Measurements from ENCODE around the gene NUDT21. TPM values are rescaled to one million over a fixed set of nuclear protein-coding genes. Genes with fewer than 3 reads are reported as not detected.

NUDT21 gene
- total RNA-seq, 3 donors from 2014 or later (not counting 1 experiment from before 2014, with no cell fraction given), result 78.1 to 108 (median 90.0) TPM

- H3K27me3 Mint-ChIP-seq (ENCODE audit: low read depth in 2 of 2), result no peaks in the 10 kb centered on the region
- H3K9me3 Mint-ChIP-seq, result no peaks in the 10 kb centered on the region
- ATAC-seq (no peak), DNase-seq (peak in 1 of 2 donors; percentile 10)
- H3K4me1 ChIP-seq (ENCODE audit: control insufficient read depth, insufficient read depth, low read length), result peaks cover 14% of the 10 kb centered on the region
- H3K27me3 ChIP-seq (ENCODE audit: control insufficient read depth, insufficient read depth, low read length), result no peaks in the 10 kb centered on the region
- intact Hi-C loops (cut with micrococcal nuclease), result no loop called here
- peaks cover 6% of the 10 kb centered on the region for H3K36me3 ChIP-seq (ENCODE audit: control insufficient read depth, insufficient read depth, low read length)
- H3K27ac Mint-ChIP-seq, result peak overlapping the region; percentile 71 to 76
- H3K4me3 ChIP-seq (ENCODE audit: low read length), result no peak overlapping the region
- H3K27ac ChIP-seq (ENCODE audit: low read length), result no peak overlapping the region
- no peak for TF ChIP-seq CTCF (IDR thresholded peaks at IDR 0.05)
- H3K4me3 Mint-ChIP-seq, result peak overlapping the region; percentile 88
- no peaks in the 10 kb centered on the region for H3K36me3 Mint-ChIP-seq
- H3K4me1 Mint-ChIP-seq, result peaks cover 28 to 30% of the 10 kb centered on the region in 2 donors
- WGBS (ENCODE audit: insufficient coverage), result 100% methylated on average over 2 of the region's 4 CpGs
- H3K9me3 ChIP-seq (ENCODE audit: control insufficient read depth, insufficient read depth, low read length), result no peaks in the 10 kb centered on the region
These were observed 24.5 kb downstream of the NUDT21 start for GRCh38 chr16:56426585-56426984.

- Mint-ChIP-seq H3K4me3 (peak within 1 kb of the TSS; percentile 96), H3K4me1 (peaks cover 31 to 36% of the 10 kb centered on the region in 2 donors), H3K9me3 (no peaks in the 10 kb centered on the region), H3K36me3 (no peaks in the 10 kb centered on the region), H3K27ac (peak within 1 kb of the TSS; percentile 82 to 91), H3K27me3 (ENCODE audit: low read depth in 2 of 2) (no peaks in the 10 kb centered on the region)
- peak within 1 kb of the TSS; percentile 28 for H3K27ac ChIP-seq (ENCODE audit: low read length)
- no peaks in the 10 kb centered on the region for H3K36me3 ChIP-seq (ENCODE audit: control insufficient read depth, insufficient read depth, low read length)
- peak; percentile 40 for TF ChIP-seq CTCF (IDR thresholded peaks at IDR 0.05)
- intact Hi-C loops (cut with micrococcal nuclease), result loop anchor here (2.0 kb wide), 1 partner anchor 25 kb away; the partner anchor contains the start of genes NUDT21 and OGFOD1
- ATAC-seq, result peak; percentile 94 to 98 (median 95)
- peaks cover 16% of the 10 kb centered on the region for H3K4me1 ChIP-seq (ENCODE audit: control insufficient read depth, insufficient read depth, low read length)
- H3K9me3 ChIP-seq (ENCODE audit: control insufficient read depth, insufficient read depth, low read length), result no peaks in the 10 kb centered on the region
- H3K27me3 ChIP-seq (ENCODE audit: control insufficient read depth, insufficient read depth, low read length), result no peaks in the 10 kb centered on the region
- under 1% methylated on average over 57 of the region's 57 CpGs for WGBS (ENCODE audit: insufficient coverage)
- H3K4me3 ChIP-seq (ENCODE audit: low read length), result peak within 1 kb of the TSS; percentile 50
- DNase-seq, result peak; percentile 72 to 92
These were observed 25.7 kb downstream of the NUDT21 start, which contains the start of gene AMFR for GRCh38 chr16:56425439-56425832. TSS of gene AMFR (minus strand) at chr16:56425545. CDS start at chr16:56425327, 218 bp downstream.

GRCh38 chr16:56424791-56425438 lies 26.2 kb downstream of the NUDT21 start:
- Histone ChIP-seq H3K27me3 (ENCODE audit: control insufficient read depth, insufficient read depth, low read length) (no peaks in the 10 kb centered on the region), H3K4me1 (ENCODE audit: control insufficient read depth, insufficient read depth, low read length) (peaks cover 16% of the 10 kb centered on the region), H3K36me3 (ENCODE audit: control insufficient read depth, insufficient read depth, low read length) (no peaks in the 10 kb centered on the region), H3K9me3 (ENCODE audit: control insufficient read depth, insufficient read depth, low read length) (no peaks in the 10 kb centered on the region), H3K27ac (ENCODE audit: low read length) (no peak overlapping the region), H3K4me3 (ENCODE audit: low read length) (peak overlapping the region; percentile 50)
- H3K36me3 Mint-ChIP-seq, result no peaks in the 10 kb centered on the region
- peak overlapping the region; percentile 82 to 91 for H3K27ac Mint-ChIP-seq
- peaks cover 36 to 41% of the 10 kb centered on the region in 2 donors for H3K4me1 Mint-ChIP-seq
- H3K27me3 Mint-ChIP-seq (ENCODE audit: low read depth in 2 of 2), result no peaks in the 10 kb centered on the region
- WGBS (ENCODE audit: insufficient coverage), result under 1% methylated on average over 79 of the region's 79 CpGs
- ATAC-seq, result peak; percentile 1 to 58 (median 48)
- no peak for TF ChIP-seq CTCF (IDR thresholded peaks at IDR 0.05)
- H3K9me3 Mint-ChIP-seq, result no peaks in the 10 kb centered on the region
- intact Hi-C loops (cut with micrococcal nuclease), result loop anchor here (2.0 kb wide), 1 partner anchor 26 kb away; the partner anchor contains the start of genes NUDT21 and OGFOD1
- H3K4me3 Mint-ChIP-seq, result peak overlapping the region; percentile 96
- DNase-seq, result peak; percentile 34 to 48

Measured in natural killer cell (primary cell).